K562 (cell line): ENCODE results near the gene CDH20. TPM values are rescaled to one million over a fixed set of nuclear protein-coding genes. Genes with fewer than 3 reads are reported as not detected.

ENCODE experiments used
- ATAC-seq: fragments of 200-7000 bp; cut with Tn5 transposase; 3 replicates; pipeline ENCODE4 v1.9.1; 2020; ENCODE audit warnings: moderate library complexity
- BruUV-seq: library from RNA; stranded (reverse); fragments of 400-500 nt; replicated peaks from 2 replicates; lab custom pipeline; 2021; lab: Mats Ljungman, UMichigan
- CTCF ChIA-PET: fragments of 300-600 bp; formaldehyde crosslinking; extraction: SDS; loops from one replicate; lab custom pipeline; 2021; ENCODE audit warnings: low intra/inter-chr PET ratio; lab: Yijun Ruan, JAX
- POLR2A ChIA-PET: fragments of 300-600, 350-650 bp; sonication (Branson Sonifier 250); formaldehyde crosslinking; extraction: SDS; loops from one replicate; lab custom pipeline; 2021; ENCODE audit warnings: antibody characterized with exemption, inconsistent platforms; lab: Yijun Ruan, JAX
- DNase-seq, 4 experiments: peaks; one replicate each; pipeline versions ENCODE4 v3.0.0 to v3.0.0-alpha.2; 2011 to 2018; ENCODE audit warnings: low spot score in 3 of 4, mixed read lengths in 3 of 4; ENCODE audit errors: extremely low read depth in 1 of 4
- FAIRE-seq: peaks from 2 replicates; lab custom pipeline; 2011; peaks lifted over from hg19 to GRCh38; lab: Jason Lieb, UNC
- H2AFZ ChIP-seq: 2 replicates; pipeline ENCODE4 v1.6.0; 2011; ENCODE audit warnings: low read depth, low read length, control low read depth, inconsistent platforms
- H3K27ac ChIP-seq: fragments of 200-600 bp; 3 replicates; pipeline ENCODE4 v1.8.0; 2011; ENCODE audit warnings: low read depth, mild to moderate bottlenecking, control low read depth, inconsistent platforms, low read length, moderate library complexity, mixed read lengths; ENCODE audit errors: extremely low read depth
- H3K27me3 ChIP-seq, 2 experiments: fragments of 300-600 bp in 1 of 2; 2 replicates in 1 of 2; 3 replicates in 1 of 2; pipeline versions ENCODE4 v1.6.0 to v1.8.0; 2011; ENCODE audit warnings: inconsistent platforms in 2 of 2, low read length in 2 of 2, mild to moderate bottlenecking in 1 of 2, mixed read lengths in 1 of 2, moderate library complexity in 1 of 2; ENCODE audit not compliant: control insufficient read depth in 2 of 2, insufficient read depth in 2 of 2
- H3K36me3 ChIP-seq: fragments of 300-600 bp; 3 replicates; pipeline ENCODE4 v1.8.0; 2011; ENCODE audit warnings: mild to moderate bottlenecking, low read length, inconsistent platforms; ENCODE audit not compliant: control insufficient read depth, insufficient read depth
- H3K4me1 ChIP-seq, 2 experiments: fragments of 200-600 bp in 1 of 2; replicated peaks in 1 of 2; 2 replicates in 1 of 2; 3 replicates in 1 of 2; pipeline versions ENCODE4 v1.5.1 to v1.8.0; 2011; ENCODE audit warnings: inconsistent platforms in 2 of 2, low read length in 2 of 2, mild to moderate bottlenecking in 1 of 2, mixed read lengths in 1 of 2, moderate library complexity in 1 of 2; ENCODE audit not compliant: control insufficient read depth in 2 of 2, insufficient read depth in 2 of 2
- H3K4me2 ChIP-seq: 2 replicates; pipeline ENCODE4 v1.6.1; 2011; ENCODE audit warnings: low read length, control low read depth, inconsistent platforms, mixed read lengths; ENCODE audit not compliant: insufficient read depth
- H3K4me3 ChIP-seq: fragments of 200-600 bp; sonication (generic), shearing (Covaris generic); 2 replicates; pipeline ENCODE4 v1.5.1; 2016; ENCODE audit warnings: control low read depth, inconsistent platforms
- H3K79me2 ChIP-seq: fragments of 200-600 bp; 3 replicates; pipeline ENCODE4 v1.8.0; 2011; ENCODE audit warnings: low read length, inconsistent platforms; ENCODE audit not compliant: control insufficient read depth, insufficient read depth
- H3K9ac ChIP-seq, 2 experiments: 2 replicates each; pipeline versions ENCODE4 v1.6.0 to v1.6.1; 2011; ENCODE audit warnings: low read depth in 2 of 2, low read length in 2 of 2, control low read depth in 1 of 2, inconsistent platforms in 1 of 2, mild to moderate bottlenecking in 1 of 2, mixed read lengths in 1 of 2; ENCODE audit not compliant: insufficient read depth in 1 of 2
- H3K9me1 ChIP-seq: one replicate; pipeline ENCODE4 v1.6.0; 2011; ENCODE audit warnings: inconsistent platforms, mild to moderate bottlenecking, low read length, moderate library complexity; ENCODE audit not compliant: control insufficient read depth, insufficient read depth
- H3K9me3 ChIP-seq: replicated peaks from 2 replicates; pipeline ENCODE4 v1.5.1; 2011; ENCODE audit warnings: low read depth, low read length, inconsistent platforms; ENCODE audit not compliant: control insufficient read depth, insufficient read depth
- H4K20me1 ChIP-seq: replicated peaks from 2 replicates; pipeline ENCODE4 v1.6.1; 2011; ENCODE audit warnings: low read length, inconsistent platforms, mixed read lengths; ENCODE audit not compliant: control insufficient read depth, insufficient read depth
- ATF3 ChIP-seq, 2 experiments: fragments of 450-650 bp in 1 of 2; sonication (generic) in 1 of 2; formaldehyde crosslinking in 1 of 2; IDR thresholded peaks in 1 of 2; conservative IDR thresholded peaks in 1 of 2; 2 replicates each; pipeline versions ENCODE4 v1.6.1 to v1.8.1; 2016 to 2023; ENCODE audit warnings: mild to moderate bottlenecking in 2 of 2, moderate library complexity in 2 of 2, inconsistent platforms in 1 of 2, missing genetic modification reagents in 1 of 2
- CEBPG ChIP-seq, 3 experiments: fragments of 200-800 bp in 1 of 3; sonication (Bioruptor generic) in 1 of 3; sonication (generic) in 1 of 3; formaldehyde crosslinking in 1 of 3; IDR thresholded peaks in 2 of 3; conservative IDR thresholded peaks in 1 of 3; 2 replicates each; pipeline versions ENCODE4 v1.6.1 to v1.8.0; 2016 to 2022; ENCODE audit warnings: missing compliant biosample characterization in 2 of 3, missing genetic modification characterization in 2 of 3, mild to moderate bottlenecking in 1 of 3, missing genetic modification reagents in 1 of 3
- E2F8 ChIP-seq: fragments of 450-650 bp; IDR thresholded peaks from 2 replicates; pipeline ENCODE4 v1.7.1; 2018; ENCODE audit warnings: mild to moderate bottlenecking, low read depth; ENCODE audit not compliant: partially characterized antibody
- NR2C1 ChIP-seq, 2 experiments: fragments of 450-650 bp; IDR thresholded peaks; 2 replicates each; pipeline ENCODE4 v1.6.1; 2017; ENCODE audit warnings: mild to moderate bottlenecking in 2 of 2, antibody characterized with exemption in 1 of 2, inconsistent platforms in 1 of 2, missing compliant biosample characterization in 1 of 2, missing genetic modification characterization in 1 of 2
- RFX5 ChIP-seq: IDR thresholded peaks from 2 replicates; pipeline ENCODE4 v1.6.1; 2011; ENCODE audit warnings: low read depth, mild to moderate bottlenecking, improper control_type of control experiment, low read length
- ZNF696 ChIP-seq: fragments of 250-450 bp; sonication (Bioruptor Pico); conservative IDR thresholded peaks from 2 replicates; pipeline ENCODE4 v1.4.0; 2020; ENCODE audit warnings: mild to moderate bottlenecking, moderate library complexity
- ZNF717 ChIP-seq: fragments of 250-450 bp; sonication (Bioruptor Pico); IDR thresholded peaks from 2 replicates; pipeline ENCODE4 v1.5.0; 2021
- in situ Hi-C: fragments of 300-500 bp; cut with MboI; formaldehyde crosslinking; loops from 4 replicates; pipeline ENCODE4 v1.15.0; 2018; ENCODE audit warnings: inconsistent platforms, mixed read lengths
- intact Hi-C: fragments of 100-400 bp; cut with micrococcal nuclease; formaldehyde crosslinking; loops from 2 replicates; pipeline ENCODE4 v1.14.2; 2022
- polyA plus RNA-seq, 8 experiments: library from polyadenylated mRNA; depleted of rRNA in 4 of 8; stranded (reverse) in 5 of 8; unstranded in 3 of 8; fragments of >200 nt; fragmentation: Nextera tagmentation in 2 of 8; fragmentation: Illumina TruSeq in 1 of 8; extraction: Ambion mirVana in 2 of 8; extraction: Trizol in 1 of 8; gene quantifications; 2 replicates each; pipeline versions ENCODE4 v1.2.1 to v1.2.3, GENCODE V29; 2011 to 2014; ENCODE audit warnings: inconsistent platforms in 1 of 8, missing spikeins in 1 of 8
- total RNA-seq, 7 experiments: library from RNA; depleted of rRNA in 6 of 7; stranded (reverse); fragments of >200 nt in 6 of 7; fragmentation: Illumina TruSeq in 2 of 7; extraction: Trizol in 2 of 7; gene quantifications; 2 replicates each; pipeline versions ENCODE4 v1.2.1 to v1.2.3, GENCODE V29; 2011 to 2021; ENCODE audit warnings: low replicate concordance in 1 of 7

CDH20 gene
- total and polyA plus RNA-seq, 9 of the 15 experiments (the other 6 are each of a cell fraction or from before 2014, with no cell fraction given) = not detected

- TF ChIP-seq CEBPG (CRISPR knock-in tag; IDR thresholded peaks at IDR 0.05) (no peak), CEBPG (tag; conservative IDR thresholded peaks at IDR 0.05 in 1 of 2, IDR thresholded peaks at IDR 0.05 in 1 of 2) (no peak)
Observed at GRCh38 chr18:61388010-61388409, 54.8 kb downstream of the CDH20 start (continued).

- no peak overlapping the region for H3K27ac ChIP-seq
- POLR2A ChIA-PET = no interaction called here
- no peaks in the 10 kb centered on the region for H3K4me1 ChIP-seq
- no peaks in the 10 kb centered on the region for H3K9me3 ChIP-seq
- no peak overlapping the region for H3K9ac ChIP-seq
- no peak for ATAC-seq
- H3K9me1 ChIP-seq = no peaks in the 10 kb centered on the region
- CTCF ChIA-PET = no interaction called here
- no TSS peak for BruUV-seq
- no peak overlapping the region for H3K4me3 ChIP-seq
- H3K27me3 ChIP-seq = no peaks in the 10 kb centered on the region
- H3K79me2 ChIP-seq = no peaks in the 10 kb centered on the region
- in situ Hi-C loops = no loop called here
- no peak overlapping the region for H2AFZ ChIP-seq
- intact Hi-C loops = no loop called here
- TF ChIP-seq E2F8 (no peak), ZNF717 (CRISPR knock-in tag) (no peak), NR2C1 (IDR thresholded peaks at IDR 0.05) (no peak), NR2C1 (tag; IDR thresholded peaks at IDR 0.05) (no peak), ATF3 (IDR thresholded peaks at IDR 0.05) (no peak), ATF3 (CRISPR knock-in tag; conservative IDR thresholded peaks at IDR 0.05) (no peak), ZNF696 (CRISPR knock-in tag) (no peak), RFX5 (no peak)
- TF ChIP-seq, all 486 proteins: peak for 0
- DNase-seq = no peak
- no peak for FAIRE-seq
- H3K4me2 ChIP-seq = no peak overlapping the region
- H4K20me1 ChIP-seq = no peaks in the 10 kb centered on the region
- H3K36me3 ChIP-seq = no peaks in the 10 kb centered on the region
Observed at GRCh38 chr18:61394983-61395382, 61.8 kb downstream of the CDH20 start.
